GM13977 (cell line): Measurements from ENCODE around the gene SSUH2.
A peak's percentile ranks its signal among the peaks of the same experiment; 100 is the strongest.

Experiments used
- DNase-seq: peaks from one replicate; pipeline ENCODE4 v3.0.0; 2012; ENCODE audit warnings: low spot score
- CTCF ChIP-seq: IDR thresholded peaks from 2 replicates; pipeline ENCODE4 v1.5.1; 2012; ENCODE audit warnings: mild to moderate bottlenecking, control low read depth; ENCODE audit not compliant: insufficient read depth; ENCODE audit errors: extremely low read depth, missing control alignments
- in situ Hi-C: fragments of 300-500 bp; cut with MboI; formaldehyde crosslinking; loops from one replicate; pipeline ENCODE4 v1.12.0; 2022; ENCODE audit warnings: low sequenced_read_pairs, low pct_unique_long_range_greater_than_20kb, mixed read lengths, inconsistent platforms; ENCODE audit not compliant: unreplicated experiment

SSUH2 gene

GRCh38 chr3:8608041-8608790, 36.4 kb downstream of the SSUH2 start:
- no peak for DNase-seq
- in situ Hi-C loops: no loop called here
- no peak for TF ChIP-seq CTCF

GRCh38 chr3:8607234-8608040, 37.2 kb downstream of the SSUH2 start:
- TF ChIP-seq CTCF: peak; percentile 23
- in situ Hi-C loops: no loop called here
- no peak for DNase-seq

DNA sequence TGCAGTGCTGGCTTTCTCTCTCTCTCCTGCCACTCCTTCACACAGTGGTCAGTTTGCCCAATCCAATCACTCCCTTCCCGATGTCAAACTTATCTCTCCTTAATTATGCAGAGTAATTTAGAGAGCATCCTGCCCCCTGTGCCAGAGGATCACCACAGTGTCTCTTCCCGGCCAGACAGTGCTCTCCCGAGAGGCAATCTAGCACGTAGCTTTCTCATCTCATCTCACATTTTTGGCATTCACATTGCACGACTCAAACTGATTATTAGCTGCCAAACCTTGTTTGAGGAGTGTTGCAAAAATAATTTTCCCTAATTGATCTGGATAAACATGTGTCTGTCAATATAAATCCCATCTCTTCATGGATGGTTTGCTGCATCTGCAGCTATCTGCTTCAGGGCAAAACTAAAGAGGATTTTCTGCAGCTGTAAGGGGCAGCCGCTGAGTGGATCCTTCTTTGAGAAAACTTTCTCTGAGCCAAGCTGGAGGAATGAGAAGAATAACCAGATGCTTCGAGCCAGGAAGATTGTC, 37.8 kb downstream of the SSUH2 start:
- no peak for TF ChIP-seq CTCF
- in situ Hi-C loops: no loop called here
- DNase-seq: no peak

DNA sequence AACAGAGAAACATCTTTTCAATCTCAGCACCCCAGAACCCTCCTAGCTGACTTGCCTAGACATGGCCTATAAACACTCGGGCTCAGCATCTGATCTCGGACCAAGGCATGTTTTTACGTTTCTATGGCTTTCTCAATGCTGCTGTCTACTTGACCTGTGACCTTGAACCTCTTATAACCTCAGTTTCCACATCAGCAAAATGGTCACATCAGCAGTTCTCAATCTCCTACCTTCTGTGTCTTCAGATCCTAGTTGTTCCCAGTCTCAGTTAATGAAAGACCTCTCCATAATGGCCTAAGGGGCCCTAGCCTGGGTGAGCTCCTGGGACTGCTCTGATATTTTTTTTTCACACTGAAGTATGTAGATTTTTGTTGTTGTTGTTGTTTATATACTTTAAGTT, 39.6 kb downstream of the SSUH2 start:
- no peak for DNase-seq
- no peak for TF ChIP-seq CTCF
- in situ Hi-C loops: no loop called here

- no peak for DNase-seq
- TF ChIP-seq CTCF: no peak
- in situ Hi-C loops: no loop called here
These were observed 40.6 kb downstream of the SSUH2 start for GRCh38 chr3:8604006-8604405.

DNA sequence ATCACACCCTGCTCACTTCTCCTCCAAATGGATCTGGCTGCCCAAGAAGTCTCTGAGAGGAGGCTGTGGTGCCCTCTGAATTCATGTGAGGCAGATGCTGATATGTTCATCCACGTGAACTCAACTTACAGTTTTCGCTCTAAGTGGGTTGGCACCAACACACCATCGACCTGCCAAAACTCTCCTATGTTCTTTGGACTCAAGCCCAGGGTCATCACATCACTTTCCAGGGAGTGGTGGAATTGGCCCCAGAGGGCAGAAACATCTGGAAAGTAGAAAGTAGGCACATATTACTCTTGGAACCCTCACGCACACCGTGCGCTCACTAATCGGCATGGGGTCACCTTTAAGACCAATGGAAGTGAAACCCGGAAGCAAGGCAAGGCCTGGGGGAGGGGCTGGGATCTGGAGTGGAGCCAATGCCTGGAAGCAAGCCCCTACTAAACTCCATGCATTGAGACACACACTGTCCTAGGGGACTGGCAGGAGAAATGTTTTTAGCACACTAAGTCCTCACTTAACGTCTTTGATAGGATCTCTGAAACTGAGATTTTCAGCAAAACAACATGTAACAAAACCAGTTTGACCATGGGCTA, 41.4 kb downstream of the SSUH2 start:
- DNase-seq: no peak

More for the DNA sequence above, 41.4 kb downstream of the SSUH2 start:
- in situ Hi-C loops: no loop called here
- no peak for TF ChIP-seq CTCF
